HG02938 (cell line): Measurements from ENCODE around the gene SV2C.
"Not testable (repeated sequence)": the region's sequence is repeated elsewhere in the genome, so short reads cannot be mapped to it uniquely, and the experiment has no call there.

Experiments
- ATAC-seq: cut with Tn5 transposase; IDR thresholded peaks from one replicate; pipeline ENCODE4 v1.9.1; 2021; ENCODE audit warnings: mild to moderate bottlenecking, moderate library complexity; ENCODE audit not compliant: unreplicated experiment

SV2C gene

GRCh38 chr5:76082772-76083554 lies at the start of gene SV2C:
TSS of gene SV2C (plus strand) at chr5:76083383. CDS start at chr5:76131751, 48,368 bp downstream.
- no peak for ATAC-seq

- not testable (repeated sequence) for ATAC-seq
Observed at GRCh38 chr5:76037736-76038151, 45.4 kb upstream of the SV2C start.

- ATAC-seq, result no peak
Observed at GRCh38 chr5:76038212-76038611, 45.0 kb upstream of the SV2C start.

- ATAC-seq, result no peak
Observed at GRCh38 chr5:76040806-76041205, 42.4 kb upstream of the SV2C start.

- no peak for ATAC-seq
Observed at GRCh38 chr5:76041863-76042262, 41.3 kb upstream of the SV2C start.

GRCh38 chr5:76046741-76047140 lies 36.4 kb upstream of the SV2C start:
- ATAC-seq, result no peak

GRCh38 chr5:76050134-76050533 lies 33.0 kb upstream of the SV2C start:
- ATAC-seq, result no peak

GRCh38 chr5:76062502-76063041 lies 20.6 kb upstream of the SV2C start:
- no peak for ATAC-seq

GRCh38 chr5:76065258-76065657 lies 17.9 kb upstream of the SV2C start:
- no peak for ATAC-seq

GRCh38 chr5:76069061-76069735 lies 14.0 kb upstream of the SV2C start:
- ATAC-seq, result no peak

GRCh38 chr5:76074487-76075065 lies 8.6 kb upstream of the SV2C start:
- no peak for ATAC-seq

- no peak for ATAC-seq
Observed at GRCh38 chr5:76081811-76082771, 1.1 kb upstream of the SV2C start.

GRCh38 chr5:76083555-76084495 lies 642 bp downstream of the SV2C start:
- no peak for ATAC-seq

- ATAC-seq, result no peak
Observed at GRCh38 chr5:76084496-76085242, 1.5 kb downstream of the SV2C start.

GRCh38 chr5:76085243-76085579 lies 2.0 kb downstream of the SV2C start:
- ATAC-seq, result no peak

- no peak for ATAC-seq
Observed at GRCh38 chr5:76086095-76086494, 2.9 kb downstream of the SV2C start.

GRCh38 chr5:76089156-76089555 lies 6.0 kb downstream of the SV2C start:
- not testable (repeated sequence) for ATAC-seq

GRCh38 chr5:76091351-76091750 lies 8.2 kb downstream of the SV2C start:
- no peak for ATAC-seq

- ATAC-seq, result peak; percentile 61
Observed at GRCh38 chr5:76099286-76099702, 16.1 kb downstream of the SV2C start.
